Fibroblast of skin of back (primary cell): ENCODE data around the gene LY6G6F.
A peak's percentile ranks its signal among the peaks of the same experiment; 100 is the strongest.
"Not testable (repeated sequence)": the region's sequence is repeated elsewhere in the genome, so short reads cannot be mapped to it uniquely, and the experiment has no call there.

ENCODE experiments used
- DNase-seq: peaks from one replicate; pipeline ENCODE4 v3.0.0-alpha.2; 2013

Gene LY6G6F

DNA sequence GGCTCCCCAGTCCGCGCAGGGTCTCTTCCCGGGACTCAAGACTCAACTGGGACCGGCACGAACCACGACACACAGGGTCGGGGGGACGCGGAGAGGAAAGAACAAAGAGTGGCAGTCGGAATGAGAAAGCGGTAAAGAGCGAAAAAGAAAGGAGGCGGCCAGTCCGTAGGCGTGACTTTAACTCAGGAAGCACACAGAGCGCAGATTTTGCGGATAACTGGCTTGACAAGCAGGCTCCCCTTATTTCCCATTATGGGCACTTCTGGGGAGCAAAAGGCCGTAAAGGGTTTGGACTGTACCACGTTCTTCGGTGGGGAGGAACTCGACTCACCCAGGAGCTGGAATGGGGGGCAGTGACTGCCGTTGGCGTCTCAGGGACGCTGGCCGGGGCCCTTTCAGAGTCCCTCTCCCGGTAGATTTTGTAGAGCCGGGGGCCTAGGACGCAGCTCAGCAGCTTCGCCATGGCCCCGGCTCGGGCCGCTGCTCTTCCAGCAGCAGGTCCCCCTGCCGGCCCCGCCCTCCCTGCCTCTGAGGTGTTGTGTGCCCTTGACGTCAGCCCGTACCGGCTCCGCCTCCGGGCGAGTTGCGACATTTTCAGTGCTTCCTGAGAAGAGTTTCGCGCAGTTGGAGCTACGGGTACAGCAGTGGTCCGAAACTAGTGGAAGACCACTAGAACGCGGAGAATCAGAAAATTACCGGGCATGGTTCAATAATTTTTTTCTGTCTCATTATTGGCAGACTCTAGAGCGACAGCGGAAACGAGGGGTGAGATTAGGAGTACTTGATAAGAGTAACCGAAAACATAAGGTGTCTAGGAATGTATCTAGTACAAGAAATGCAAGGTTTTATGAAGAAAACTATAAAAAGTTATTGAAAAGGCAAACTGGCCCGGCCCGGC is 3.6 kb upstream of the LY6G6F start, which contains the start of gene ABHD16A:
TSS of gene ABHD16A (minus strand) at position 506 of the 898 bp plus-strand sequence. CDS start at position 463, 43 bp downstream.
- peak; percentile 98 for DNase-seq

- no peak for DNase-seq
Measured at GRCh38 chr6:31705931-31706330, 735 bp upstream of the LY6G6F start.

- DNase-seq = no peak
Measured at GRCh38 chr6:31707701-31708100, 1.0 kb downstream of the LY6G6F start.

GRCh38 chr6:31708224-31708623 is 1.6 kb downstream of the LY6G6F start:
- no peak for DNase-seq

GRCh38 chr6:31709157-31709556 is 2.5 kb downstream of the LY6G6F start:
- DNase-seq = not testable (repeated sequence)

- DNase-seq = no peak
Measured at GRCh38 chr6:31710523-31711219, 4.0 kb downstream of the LY6G6F start.

GRCh38 chr6:31711233-31711632 is 4.6 kb downstream of the LY6G6F start:
- no peak for DNase-seq

DNA sequence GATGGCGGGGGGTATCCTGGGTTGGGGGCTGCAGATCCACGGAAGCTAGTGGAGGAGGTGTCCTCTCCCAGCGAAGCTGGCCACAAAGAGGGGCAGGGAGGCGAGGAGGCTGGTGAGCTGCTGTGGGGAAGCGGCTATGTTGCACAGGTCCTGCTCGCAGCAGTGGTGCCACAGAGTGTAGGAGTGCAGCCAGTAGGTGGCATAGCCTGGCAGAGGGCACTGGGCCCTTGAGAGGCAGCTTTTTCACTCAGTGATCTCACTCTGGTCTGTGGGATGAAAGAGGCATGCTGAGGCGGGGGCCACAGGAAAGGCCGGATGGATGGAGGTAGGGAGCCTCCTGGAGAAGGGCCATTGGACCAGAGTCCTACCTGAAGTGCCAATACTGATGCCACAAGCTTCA is 5.6 kb downstream of the LY6G6F start:
- DNase-seq = no peak

GRCh38 chr6:31713465-31713864 is 6.8 kb downstream of the LY6G6F start:
- no peak for DNase-seq

DNA sequence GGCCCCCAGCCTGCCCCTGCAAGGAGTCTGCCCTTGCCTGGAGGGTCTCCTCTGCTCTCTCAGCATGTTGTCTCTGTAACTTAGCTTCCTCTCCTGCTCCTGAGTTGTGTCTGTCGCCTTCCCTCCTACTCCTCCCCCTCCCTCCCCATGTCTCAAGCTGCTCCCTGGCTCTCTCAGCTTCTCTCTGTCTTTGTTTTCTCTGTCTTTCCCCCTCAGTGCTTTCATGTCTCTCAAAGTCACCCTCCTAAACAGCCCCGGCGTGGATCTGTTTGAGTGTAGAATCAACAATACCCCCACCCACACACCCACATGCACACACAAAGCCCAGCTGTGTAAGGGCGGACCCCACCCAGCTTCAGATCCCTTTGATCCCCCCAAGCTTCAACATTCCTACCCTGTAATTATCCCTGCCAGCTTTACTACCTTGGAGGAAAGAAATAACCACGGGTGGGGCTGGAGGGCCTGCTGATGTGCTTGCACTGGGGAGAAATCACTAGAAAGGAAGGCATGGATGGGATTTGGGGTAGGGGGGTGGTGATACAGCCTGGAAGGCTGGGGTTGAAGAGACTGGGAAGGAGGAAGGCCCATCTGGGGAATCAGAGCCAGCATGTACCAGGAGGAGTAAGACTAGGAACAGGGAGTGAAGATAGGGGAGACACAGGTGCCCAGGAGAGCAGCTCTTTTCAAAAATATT is 7.5 kb downstream of the LY6G6F start:
- no peak for DNase-seq

GRCh38 chr6:31715022-31715958 is 8.6 kb downstream of the LY6G6F start, which contains the start of gene LY6G6D:
TSS of gene LY6G6D (plus strand) at chr6:31715348. CDS start at chr6:31715356, 8 bp downstream.
- no peak for DNase-seq

DNA sequence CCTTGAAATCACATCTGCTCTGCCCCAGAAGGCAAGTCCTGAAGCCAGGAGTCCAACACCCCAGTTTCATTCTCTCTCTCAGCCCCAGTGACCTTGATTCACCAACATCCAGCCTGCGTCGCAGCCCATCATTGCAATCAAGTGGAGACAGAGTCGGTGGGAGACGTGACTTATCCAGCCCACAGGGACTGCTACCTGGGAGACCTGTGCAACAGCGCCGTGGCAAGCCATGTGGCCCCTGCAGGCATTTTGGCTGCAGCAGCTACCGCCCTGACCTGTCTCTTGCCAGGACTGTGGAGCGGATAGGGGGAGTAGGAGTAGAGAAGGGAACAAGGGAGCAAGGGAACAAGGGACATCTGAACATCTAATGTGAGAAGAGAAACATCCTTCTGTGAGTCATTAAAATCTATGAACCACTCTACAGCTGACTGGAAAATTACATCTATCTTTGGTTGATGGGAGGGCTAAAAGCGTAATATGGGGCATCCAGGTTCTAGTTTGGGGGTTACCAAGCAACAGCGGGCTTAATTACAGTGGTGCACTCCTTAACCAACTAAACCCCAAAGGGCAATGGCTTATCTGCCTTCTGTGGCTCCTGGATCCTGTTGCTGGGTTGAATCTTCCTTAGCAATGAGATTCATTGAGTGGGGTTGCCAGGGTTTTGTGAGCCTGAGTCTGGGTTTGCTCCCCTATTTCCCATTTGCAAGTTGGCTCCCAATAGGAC is 11.0 kb downstream of the LY6G6F start:
- no peak for DNase-seq

GRCh38 chr6:31718265-31718664 is 11.6 kb downstream of the LY6G6F start:
- DNase-seq = no peak

- no peak for DNase-seq
Measured at GRCh38 chr6:31719001-31719400, 12.3 kb downstream of the LY6G6F start.

- no peak for DNase-seq
Measured at GRCh38 chr6:31720196-31720770, 13.6 kb downstream of the LY6G6F start.

DNA sequence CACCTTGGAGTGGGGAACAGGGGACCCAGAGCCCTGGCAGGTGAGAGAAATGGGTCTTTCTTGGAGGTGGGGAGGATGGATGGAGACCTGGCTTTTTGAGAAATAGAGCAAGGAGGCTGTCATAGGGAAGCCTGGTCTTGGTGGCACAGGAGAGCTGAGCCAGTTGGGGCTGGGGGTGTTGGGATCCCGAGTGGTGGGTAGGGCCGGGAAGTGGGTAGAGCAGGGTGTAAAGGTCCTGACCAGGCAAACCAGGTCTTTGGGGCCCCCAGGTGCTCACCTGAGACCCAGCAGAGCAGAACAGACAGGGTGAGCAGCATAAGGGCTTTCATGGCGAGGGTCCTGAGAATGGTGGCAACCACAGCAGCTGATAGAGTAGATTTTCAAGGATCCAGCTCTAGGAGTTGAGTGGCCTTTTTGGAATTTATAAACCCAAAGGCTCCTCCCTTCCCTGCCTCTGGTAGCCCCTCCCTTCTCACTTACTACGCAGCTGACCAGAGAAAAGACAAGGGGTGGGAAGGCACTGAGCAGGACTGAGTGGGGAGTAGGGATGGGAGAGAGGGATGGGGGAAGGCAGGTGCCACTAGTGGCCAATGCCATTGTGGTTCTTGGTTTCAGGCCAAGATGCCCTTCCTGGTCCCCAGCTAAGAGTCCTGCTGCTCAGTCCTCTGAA is 14.8 kb downstream of the LY6G6F start, which contains the start of gene LY6G6C:
TSS of gene LY6G6C (minus strand) at position 396 of the 670 bp plus-strand sequence. CDS start at position 329, 67 bp downstream.
- no peak for DNase-seq

DNA sequence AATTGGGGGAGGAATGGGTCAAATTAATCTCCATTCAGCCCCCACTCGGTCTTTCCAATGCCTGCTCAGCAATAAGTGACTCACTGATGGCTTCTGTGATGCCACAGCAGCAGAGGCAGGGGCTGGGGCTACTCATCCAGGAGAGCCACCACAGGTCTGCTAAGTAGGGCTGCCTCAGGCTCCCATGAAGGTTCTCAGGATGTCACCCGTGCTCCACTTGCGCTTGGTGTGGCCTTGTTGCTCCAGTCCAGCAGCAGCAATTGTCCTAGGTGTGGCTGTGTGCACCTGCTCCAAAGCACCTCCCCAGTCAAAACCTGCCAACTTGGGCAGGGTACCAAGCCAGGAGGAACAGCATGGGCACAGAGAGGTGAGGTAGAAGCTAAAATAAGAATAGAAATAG is 15.5 kb downstream of the LY6G6F start:
- no peak for DNase-seq

GRCh38 chr6:31723245-31723979 is 16.7 kb downstream of the LY6G6F start, which contains the start of gene MPIG6B:
TSS of gene MPIG6B (plus strand) at chr6:31723373. CDS start at chr6:31723384, 11 bp downstream.
- no peak for DNase-seq
